ENCODE measurements around the gene CCDC106.

- TF ChIP-seq CTCF (optimal IDR thresholded peaks at IDR 0.05 in 1 of 3, IDR thresholded peaks at IDR 0.05 in 1 of 3, conservative IDR thresholded peaks at IDR 0.05 in 1 of 3; ENCODE audit: extremely low read depth in 1 of 3, insufficient read depth in 2 of 3, low read length in 3 of 3) = no peak
- TF ChIP-seq EZH2 (IDR thresholded peaks at IDR 0.05; ENCODE audit: low read length) = no peak
Observed at GRCh38 chr19:55673465-55673864, 25.5 kb downstream of the CCDC106 start.

All from keratinocyte (primary cell).